NCI-H2196 treated with DMSO at 0.1 percent for 48 hours (cell line): ENCODE data around the gene PFKFB2.

ENCODE experiments used
- DNase-seq: peaks from one replicate; lab custom pipeline; 2025; ENCODE audit not compliant: unreplicated experiment; lab: John Stamatoyannopoulos, UW

Gene PFKFB2

DNA sequence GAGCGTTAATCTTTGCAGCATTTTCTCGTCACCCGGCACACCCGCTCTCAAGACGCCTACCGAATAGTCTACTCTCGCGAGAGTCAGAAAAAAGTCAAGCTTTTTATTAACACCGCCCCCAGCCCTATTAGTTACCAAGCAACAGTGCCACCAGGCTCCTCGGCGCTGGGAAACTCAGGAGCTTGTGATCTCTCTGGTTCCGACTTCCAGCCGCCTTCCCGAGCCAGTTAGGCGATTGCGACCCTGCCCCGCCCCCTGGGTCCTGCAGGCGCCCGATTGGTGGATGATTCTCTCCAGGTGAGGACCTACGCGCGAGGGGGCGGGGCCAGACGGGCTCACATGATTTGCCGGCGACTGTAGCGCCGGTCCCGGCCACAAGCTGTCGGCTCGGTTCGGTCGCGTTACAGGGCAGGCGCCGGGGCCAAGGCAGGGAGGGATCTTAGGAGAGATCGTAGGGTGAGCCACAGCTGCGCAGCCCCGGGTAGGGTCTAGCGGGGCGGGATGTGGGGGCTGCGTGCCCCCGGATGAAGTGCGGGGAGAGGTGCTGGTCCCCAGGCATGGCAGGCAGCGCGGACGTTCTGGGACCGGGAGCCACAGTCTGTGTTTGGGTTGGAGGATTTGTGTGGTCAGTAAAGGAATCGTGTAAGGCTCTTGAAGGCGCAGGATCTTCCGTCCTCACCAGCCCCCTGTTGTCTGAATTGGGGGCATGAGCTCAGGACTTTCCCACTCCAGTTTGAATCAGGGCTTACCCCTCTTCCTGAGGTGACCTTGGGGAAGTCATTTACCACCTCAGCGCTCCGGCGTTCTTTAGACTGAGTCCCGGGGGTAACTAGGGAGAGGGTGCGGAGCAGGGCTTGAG lies at the start of gene PFKFB2:
PFKFB2 (plus strand) TSS at position 365 of the 859 bp plus-strand sequence. CDS start 1,443 bp downstream, outside the sequence.
- DNase-seq = peak; percentile 99

DNA sequence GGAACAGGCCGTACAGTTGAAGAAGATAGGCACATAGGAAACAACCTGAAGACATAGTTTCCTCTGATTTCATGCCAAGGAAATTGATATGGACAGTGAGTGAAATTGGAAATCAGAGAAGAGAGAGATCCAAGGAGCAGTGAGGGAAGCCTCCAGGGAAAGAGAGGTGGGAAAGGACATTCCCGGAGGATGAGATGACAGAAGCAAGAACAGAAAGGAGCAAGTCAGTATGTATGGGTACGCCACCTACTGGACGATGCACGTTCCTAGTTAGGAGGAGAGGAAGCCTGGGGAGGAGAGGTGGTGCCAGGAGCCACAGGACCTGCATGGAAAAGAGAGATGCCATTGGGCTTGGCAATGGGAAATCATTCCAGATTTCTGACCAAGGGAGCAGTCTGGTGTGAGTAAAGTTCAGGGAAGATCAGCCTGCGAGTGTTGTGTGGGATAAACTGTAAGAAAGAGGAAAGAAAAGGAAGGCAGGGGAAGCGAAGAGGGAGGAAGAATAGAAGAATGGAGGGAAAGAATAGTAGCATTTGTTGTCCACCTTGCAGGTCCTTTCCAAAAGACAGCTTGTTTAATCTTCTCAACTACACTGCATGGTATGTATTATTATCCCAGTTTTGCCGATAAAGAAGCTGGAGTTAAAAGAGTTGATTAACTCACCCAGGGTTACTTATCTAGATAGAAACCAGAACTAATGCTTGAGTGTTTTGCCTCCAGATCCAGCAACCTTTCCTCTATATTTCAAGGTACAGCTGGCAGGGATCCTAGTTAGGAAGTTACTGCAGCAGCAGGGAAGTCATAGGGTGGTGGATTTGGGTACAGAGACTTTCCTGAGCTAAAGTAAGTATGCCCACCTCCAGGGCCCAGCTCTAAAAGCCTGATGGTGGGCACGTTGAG lies 47.9 kb upstream of the PFKFB2 start:
- peak; percentile 39 for DNase-seq

DNA sequence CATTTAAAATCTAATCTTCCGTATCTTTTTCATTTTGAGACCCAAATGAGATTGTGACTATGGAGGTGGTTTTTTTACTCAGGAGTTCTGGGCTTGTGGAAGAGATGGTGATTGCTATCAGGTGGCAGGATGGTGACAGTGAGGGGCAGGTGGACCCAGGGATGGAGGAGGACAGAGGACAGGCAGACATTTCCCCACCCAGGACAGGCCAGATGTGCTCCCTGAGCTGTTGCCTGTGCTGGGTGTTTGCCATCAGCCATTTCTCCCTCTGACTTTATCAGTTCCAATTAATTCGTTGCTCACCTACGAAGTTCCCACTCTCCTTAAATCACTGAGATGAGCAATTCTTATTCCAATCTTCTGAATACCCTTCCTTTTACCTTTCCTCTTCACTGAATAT lies 47.0 kb upstream of the PFKFB2 start:
- no peak for DNase-seq

DNA sequence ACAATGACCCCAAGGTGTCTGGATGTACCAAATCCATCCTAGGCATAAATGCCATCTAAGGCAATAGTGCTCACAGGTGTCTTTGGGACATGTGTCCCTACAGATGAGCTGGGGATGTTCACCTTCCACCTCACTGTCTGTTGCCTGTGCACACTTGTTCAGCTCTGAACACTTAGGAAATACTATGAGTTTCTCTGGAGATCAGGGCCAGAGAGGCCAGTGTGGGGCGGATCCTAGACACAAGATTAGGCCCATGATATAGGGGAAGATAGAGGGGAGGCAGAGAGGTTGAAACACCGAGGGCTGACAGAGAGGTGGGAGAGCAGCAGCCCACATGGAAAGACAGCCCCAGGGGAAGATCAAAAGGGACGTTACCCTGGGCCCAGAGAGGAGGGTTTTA lies 46.2 kb upstream of the PFKFB2 start:
- DNase-seq = no peak

DNA sequence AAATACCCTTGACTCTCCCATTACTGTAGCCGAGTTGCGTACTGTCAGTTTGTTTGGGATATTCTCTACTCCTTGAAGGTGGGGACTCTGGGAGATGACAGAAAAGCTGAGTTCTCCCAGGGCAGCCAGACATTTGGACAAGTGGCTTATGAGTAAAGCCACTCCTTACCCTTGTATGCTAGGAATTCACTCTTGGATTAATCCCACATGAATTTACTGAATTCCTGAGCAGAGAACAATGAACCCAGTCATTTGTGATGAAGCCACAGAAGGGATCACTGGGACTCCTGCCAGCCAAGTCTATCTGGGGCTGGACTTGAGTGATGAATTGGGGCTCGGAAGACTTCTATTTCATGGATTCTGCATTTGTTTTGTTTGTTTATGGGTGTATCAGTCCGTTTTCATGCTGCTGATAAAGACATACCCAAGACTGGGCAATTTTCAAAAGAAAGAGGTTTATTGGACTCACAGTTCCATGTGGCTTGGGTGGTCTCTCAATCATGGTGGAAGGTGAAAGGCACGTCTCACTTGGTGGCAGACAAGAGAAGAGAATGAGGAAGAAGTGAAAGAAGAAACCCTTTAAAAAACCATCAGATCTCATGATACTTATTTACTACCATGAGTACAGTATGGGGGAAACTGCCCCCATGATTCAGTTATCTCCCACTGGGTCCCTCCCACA lies 45.6 kb upstream of the PFKFB2 start:
- no peak for DNase-seq

DNA sequence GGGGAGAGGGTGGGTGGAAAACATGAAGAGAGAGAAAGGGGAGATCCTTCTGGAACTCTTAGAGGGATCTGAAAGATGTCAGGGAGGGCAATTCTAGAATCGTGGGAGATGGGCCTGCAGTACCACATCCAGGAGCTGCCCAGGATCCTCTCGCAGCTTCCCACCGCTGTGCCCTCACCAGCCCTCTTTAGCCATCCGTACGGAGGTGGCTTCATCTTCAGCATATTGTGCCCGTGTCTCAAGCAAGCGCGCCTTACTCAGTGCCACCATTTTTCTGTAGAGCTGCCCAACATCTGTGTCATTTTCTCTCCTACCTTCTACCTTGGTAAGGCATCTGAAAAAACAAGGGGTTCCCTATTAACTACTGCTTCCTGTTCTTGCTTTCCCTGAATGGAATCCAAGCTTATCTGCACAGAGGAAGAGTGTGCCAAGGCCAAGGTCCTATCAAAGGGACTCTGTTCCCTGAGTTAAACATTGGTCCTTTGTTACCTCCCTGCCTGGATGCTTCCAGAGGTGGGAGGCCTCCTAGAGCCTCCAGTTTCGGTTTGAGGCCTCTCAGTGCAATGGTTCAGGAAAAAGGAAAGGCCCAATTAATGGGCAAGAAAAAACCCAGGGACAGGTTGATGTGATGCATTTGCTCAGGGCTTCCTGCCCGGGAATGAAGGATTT lies 43.8 kb upstream of the PFKFB2 start:
- no peak for DNase-seq

DNA sequence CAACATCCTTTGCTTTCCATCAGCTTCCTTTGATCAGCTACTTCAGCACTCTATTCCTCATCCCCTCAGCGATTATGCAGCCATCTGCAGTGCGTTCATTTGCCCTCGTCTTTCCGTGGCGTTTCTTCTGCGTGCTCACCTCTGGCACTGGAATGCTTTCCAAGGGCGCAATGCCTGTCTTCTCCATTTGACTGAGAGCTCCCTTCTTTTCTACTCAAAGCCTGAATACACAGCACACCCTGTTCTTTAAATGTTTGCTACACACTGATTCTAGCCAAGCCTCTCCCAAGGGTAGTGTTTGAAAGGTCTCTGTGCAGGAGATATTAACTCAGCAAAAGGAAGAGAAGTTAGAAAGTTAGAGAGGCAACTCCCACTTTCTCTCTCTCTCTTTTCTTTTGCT lies 43.1 kb upstream of the PFKFB2 start:
- DNase-seq = no peak

DNA sequence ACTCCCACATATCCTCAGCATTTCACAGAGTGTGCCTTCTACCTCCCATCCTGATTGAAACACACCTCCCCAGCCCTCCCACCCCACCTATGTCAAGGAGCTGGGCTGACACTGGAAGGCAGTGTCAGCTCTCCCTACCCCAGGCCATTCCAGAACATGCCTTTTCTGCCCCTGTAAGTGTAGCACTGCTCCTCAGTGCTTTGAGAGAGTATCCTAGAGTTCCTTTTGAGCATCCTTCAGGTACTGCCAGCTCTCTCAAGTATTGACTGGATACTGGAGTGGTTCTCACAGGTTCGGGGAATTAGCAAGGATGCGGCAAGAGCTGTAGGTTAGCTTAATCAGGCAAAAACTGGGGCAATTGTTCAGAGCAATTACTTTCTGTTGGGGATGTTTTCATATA lies 42.3 kb upstream of the PFKFB2 start:
- DNase-seq = no peak

DNA sequence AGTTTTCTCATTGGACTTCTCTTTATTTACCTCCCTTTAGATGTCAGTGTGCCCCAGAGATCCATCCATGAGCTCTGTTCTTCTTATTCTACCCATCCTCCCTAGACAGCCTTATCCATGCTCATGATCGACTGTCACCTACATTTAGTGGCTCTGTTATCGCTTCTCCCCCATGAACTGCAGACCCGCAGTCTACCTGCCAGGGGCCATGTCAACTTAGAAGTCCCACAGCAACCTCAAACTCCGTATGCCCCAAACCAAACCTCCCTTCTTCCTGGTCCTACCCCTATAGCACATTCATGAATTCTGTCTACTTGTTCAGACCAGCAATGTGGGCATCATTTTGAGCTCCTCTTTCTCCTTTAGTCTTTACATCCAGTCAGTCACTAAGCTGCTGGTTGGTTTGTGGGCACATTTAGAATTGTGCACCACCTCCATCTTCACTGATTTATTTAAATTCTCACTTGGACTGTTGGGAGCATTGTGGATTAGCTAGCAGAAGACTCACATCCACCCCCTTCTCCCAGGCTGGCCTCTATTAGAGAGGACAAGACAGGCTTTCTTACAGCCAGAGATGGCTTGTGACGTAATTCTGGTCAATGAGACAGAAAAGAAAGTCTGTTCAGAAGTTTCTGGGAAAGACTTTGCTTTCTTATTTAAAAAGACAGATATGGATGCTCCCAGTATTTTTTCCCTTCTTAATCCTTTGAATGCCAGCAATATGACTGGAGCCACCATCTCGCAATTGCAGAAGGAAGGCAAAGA lies 39.6 kb upstream of the PFKFB2 start:
- DNase-seq = no peak

DNA sequence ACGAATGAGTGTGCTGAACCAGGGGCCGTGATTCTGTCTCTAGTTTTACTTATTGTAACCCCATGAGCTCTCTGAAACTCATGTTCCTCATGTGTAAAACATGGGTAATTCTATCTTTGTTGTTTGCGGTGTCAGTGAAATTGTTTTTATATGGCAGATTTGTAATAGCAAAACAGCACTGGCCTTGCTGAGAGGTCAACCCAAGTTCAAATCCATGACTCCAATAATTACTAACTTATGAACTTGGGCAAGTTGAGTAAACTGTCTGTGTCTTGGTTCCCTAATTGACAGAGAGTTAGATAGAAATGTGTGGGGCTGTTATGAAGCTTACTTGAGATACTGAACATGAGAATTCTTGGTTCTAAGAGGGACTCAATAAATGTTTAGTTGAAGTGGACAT lies 38.3 kb upstream of the PFKFB2 start:
- DNase-seq = no peak

DNA sequence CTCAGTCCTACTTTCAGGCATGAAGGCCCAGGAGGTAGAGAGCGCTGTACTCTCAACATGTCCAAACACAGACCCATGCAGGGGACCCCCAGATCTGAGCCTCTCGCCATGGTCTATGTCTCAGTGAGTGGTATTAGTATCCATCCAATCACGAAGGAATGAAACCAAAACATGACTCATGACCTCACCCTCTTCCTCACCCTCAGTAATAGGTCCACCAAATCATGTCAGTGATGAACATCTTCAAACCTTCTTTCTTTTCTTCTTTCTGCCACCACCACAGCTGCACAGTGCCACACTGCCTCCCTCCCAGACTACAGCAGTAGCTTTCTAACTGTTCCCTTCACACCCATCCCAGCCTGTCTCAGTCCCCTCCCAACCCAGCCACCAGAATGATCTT lies 37.3 kb upstream of the PFKFB2 start:
- DNase-seq = no peak

DNA sequence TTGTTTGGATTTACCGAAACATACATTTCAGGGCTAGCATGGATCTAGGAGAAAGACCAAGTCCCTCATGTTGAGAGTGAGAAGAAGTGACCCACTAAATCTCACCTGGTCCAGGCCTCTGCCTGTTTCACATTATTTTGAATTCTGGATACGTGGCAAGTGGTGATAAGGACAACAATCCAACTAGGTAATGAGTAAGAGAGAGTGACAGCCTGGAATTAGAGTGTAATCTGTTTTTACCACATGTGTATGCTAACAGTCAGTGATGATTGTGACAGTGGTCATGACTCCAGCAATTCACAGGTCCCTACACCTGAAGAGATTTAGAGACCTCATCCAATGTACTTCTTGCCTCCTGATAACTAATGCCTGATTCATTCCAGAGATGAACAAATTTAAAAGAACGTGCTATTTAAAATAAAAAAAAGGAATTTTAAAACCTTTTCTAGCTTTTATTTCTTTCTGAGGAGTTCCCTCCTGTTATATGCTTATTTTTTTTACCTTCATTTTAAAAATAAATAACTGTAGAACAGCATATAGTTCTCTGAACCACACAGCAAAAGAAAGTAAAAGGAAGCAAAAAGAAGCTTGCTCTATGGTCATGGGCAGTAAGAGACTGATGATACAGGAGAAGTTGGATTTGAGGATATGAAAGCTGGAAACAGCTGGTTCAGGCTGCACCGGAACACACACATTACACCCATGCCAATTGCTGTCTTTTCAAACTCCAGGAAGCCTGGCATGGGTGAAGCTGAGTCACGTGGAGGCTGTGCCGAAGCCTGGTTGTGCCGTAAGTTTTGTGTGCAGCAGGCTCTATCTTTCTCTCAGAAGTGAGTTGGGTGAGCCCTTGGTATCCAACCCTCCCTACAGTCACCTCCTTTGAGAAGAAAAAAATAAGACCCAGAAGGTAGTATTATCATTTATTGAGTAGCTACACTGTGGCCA lies 35.2 kb upstream of the PFKFB2 start:
- DNase-seq = no peak

DNA sequence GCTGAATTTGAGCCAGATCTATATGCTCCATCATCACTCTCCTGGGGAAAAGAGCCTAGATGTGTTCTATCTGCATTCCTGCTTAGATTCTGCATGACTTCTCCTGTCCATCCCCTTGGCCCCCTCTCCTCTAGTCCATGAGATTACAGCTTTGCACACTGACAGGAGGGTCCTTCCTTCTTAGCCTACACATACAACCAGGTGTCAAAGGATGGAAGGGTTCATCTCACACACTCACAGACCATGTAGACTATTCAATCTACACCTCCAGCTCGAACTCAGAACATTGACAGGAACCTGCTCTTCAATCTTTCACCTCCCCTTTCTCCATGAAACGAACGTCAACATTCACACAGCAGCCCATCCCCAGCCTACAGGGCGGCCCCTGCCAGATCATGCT lies 34.4 kb upstream of the PFKFB2 start:
- DNase-seq = no peak

DNA sequence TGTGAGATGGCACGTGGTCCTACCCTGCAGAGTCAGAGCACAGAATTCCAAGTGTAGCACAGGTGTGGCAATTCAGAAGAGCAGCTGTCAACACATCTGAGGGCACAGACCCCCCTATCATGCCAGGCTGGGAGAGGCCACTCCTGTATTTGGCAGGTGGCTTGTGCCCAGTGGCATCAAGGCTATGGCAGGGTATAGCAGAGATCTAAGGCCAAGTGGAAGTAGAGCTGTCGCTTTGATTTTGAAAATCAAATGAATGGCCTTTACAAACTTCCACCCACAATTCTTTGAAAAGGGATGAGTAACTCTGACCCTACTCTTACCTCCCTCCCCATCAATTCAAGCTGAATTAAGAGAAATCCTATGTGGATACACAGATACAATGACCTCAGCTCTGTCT lies 33.9 kb upstream of the PFKFB2 start:
- no peak for DNase-seq

DNA sequence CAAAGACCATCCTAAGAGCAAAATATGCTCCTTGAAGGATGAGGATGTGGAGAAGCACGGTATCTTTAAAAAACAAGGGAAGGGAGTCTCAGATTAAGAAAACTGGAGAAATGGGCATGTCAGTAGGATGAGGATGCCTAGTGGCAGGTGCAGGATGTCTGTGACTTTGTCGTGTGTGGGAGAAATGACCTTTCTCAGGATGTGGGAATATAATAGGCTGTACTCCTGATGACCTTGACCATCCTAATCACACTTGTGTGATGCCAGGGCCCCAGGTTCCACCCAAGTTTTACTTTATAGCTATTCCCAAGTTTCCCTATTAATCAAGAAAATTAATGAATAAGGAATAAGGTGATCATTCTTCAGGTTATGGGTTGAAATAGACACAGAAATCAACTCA lies 33.4 kb upstream of the PFKFB2 start:
- no peak for DNase-seq

DNA sequence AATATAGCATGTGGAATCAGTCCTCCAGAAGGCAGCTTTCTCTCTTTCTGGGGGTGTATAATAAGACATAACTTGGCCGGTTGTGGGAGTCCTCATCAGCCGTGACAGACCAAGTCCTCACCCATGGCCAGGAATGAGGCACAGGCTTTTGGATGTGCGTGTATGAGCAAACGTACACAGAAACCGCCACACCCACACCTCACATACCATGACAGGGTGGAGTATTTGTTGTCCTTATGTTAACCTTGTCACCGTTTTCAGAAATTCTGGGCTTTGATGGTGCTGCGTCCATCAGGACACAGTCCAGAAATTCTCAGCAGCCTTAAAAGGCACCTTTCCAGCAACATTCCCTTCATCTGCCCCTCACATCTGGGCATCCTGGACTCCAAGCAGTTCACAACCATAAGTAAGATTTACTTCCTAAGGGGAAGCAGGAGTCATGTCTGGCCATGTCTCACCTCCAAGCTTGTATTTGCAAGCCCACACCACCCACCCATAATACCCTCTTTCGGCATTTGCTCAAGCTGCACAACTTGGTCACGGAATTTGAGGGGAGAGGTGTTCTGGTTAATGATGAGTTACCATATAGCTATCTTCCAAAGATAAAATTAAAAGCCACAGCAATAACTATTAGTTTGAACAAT lies 32.9 kb upstream of the PFKFB2 start:
- DNase-seq = no peak

DNA sequence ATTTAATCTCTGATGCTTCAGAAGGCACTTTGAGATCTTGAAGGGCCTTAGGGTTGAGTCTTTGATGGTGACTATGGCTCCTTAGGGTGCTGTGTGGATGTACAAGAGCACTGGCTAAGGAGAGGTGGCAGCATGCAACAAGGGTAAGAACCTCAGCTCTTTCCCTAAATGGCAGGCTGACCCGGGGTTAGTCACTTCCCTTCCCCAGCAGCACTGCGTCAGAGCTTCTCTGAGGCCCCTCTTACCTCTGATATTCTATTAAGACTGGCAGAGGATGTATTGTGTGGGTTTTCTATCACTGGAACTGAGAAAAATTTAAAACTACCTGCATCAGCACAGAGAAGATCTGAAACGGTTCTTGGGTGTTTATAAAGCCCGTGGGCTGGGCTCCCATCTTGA lies 32.4 kb upstream of the PFKFB2 start:
- DNase-seq = no peak

DNA sequence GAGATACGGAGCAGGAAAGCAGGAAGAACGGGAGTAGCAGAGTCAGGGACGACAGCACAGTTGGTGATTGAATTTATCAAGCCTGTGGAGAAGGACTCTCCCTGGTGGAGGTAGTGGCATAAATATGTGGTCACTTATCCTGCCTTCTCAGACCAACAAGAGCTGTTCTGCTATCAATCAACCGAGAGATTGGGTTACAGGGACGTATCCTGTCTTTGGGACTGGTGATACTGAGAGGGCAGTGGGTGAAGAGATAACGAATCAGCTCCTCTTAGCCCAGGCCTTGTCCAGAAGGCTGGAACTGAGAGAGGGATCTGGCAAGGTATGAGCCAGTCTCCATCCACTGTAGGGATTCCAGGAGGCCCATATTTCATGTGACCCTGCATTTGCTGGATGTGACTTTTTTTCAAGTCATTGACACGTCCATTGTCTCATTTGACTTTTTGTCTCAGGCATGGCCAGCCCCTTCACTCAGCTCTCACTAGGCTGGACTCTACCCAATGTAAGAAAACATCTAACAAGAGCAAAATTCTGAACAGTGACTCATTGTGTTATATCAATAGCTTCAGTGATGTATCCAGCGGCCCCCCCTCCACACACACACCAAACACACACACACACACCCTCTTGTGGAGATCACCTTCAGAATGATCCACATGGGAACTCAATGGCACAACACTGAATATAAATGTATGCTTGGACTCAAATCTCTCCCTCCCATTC lies 31.8 kb upstream of the PFKFB2 start:
- DNase-seq = no peak
